Measurements from ENCODE around the gene GAB2.

Gene GAB2

DNA sequence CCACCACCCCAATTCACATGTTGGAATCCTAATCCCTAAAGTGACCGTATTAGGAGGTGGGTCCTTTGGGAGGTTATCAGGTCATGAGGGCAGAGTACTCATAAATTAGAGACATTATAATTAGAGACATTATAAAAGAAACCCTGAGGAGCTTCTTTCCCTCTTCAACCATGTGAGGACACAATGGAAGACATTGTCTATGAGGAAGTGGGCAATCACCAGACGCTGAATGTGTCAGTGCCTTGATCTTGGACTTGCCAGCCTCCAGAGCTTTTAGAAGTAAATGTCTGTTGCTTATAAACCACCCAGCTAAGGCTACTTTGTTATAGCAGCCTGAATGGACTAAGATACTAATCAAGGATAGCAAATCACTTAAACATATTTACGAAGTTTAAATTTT, 14.8 kb downstream of the GAB2 start:
- no peak overlapping the region for H3K27ac ChIP-seq

DNA sequence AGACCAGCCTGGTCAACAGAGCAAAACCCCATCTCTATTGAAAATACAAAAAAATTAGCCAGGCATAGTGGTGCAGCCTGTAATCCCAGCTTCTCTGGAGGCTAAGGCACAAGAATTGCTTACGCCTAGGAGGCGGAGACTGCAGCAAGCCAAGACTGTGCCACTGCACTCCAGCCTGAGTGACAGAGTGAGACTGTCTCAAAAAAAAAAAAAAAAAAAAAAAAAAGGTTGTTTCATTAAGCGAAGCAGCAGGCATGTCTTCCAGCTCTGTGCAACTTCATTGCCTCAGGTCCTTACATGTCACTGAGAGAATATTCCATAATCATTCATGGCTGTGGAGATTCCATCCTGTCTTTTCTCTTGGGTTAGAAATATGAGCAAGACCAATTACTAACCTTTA, 16.9 kb downstream of the GAB2 start:
- H3K27ac ChIP-seq, result no peak overlapping the region
- DNase-seq (ENCODE audit: low read depth, low spot score), result no peak

More for the DNA sequence above, 14.8 kb downstream of the GAB2 start:
- DNase-seq (ENCODE audit: low read depth, low spot score), result no peak

DNA sequence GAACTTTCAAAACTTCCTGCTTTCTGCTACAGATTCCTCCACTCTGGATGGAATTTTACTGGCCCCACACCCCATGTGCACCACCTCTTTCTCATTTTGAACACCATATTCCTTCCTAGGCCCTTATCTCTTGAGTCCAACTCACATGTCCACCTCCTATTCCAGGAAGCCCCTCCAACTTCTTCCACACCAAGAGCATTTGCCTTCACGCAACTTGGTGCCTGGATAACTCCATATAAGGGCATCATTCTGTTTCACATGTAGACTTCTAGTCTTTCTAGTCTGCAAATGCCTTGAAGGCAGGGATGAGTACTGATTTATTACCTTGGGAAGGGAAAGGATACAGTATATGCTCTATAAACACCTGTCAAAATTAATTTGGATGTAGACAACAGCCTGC, 17.5 kb downstream of the GAB2 start:
- DNase-seq (ENCODE audit: low read depth, low spot score), result no peak
- H3K27ac ChIP-seq, result no peak overlapping the region

- no peak for DNase-seq (ENCODE audit: low read depth, low spot score)
- no peak overlapping the region for H3K27ac ChIP-seq
Measured at GRCh38 chr11:78399136-78399535, 18.5 kb downstream of the GAB2 start.

DNA sequence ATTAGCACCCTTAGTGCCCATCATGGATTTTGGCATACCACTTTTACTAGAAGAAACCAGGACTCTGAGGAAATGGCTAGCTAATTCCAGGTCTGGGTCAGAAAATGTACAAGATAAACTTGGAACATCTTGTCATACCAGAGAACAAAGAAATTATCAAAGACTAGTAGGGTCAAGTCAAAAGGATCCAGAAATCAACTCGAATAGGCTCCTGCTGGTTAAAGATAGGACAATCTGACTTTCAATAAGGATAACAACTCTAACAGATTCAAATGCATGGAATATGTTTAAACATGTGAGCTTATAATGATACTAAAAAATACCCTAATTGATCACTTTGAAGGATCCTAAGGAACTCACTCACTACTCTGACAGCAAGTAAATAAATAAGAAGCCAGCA, 18.9 kb downstream of the GAB2 start:
- H3K27ac ChIP-seq, result no peak overlapping the region
- no peak for DNase-seq (ENCODE audit: low read depth, low spot score)

DNA sequence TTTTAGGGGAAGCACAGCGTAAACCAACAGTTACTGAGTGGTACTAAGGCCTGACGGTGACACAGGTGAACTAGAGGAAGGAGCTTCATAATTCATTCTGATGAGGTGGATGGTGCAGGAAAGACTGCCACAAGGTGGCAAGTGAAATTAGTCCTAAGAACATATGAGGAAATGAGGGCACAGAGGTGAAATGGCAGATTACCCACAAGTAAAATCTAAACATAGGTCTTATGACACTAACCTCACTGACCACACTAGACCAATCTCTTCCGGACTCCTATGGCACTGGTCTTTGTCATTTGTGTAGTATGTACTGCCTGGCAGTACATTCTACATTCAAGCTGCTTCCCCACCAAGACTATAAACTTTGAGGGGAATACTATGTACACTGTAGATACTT, 20.2 kb downstream of the GAB2 start:
- DNase-seq (ENCODE audit: low read depth, low spot score), result no peak
- no peak overlapping the region for H3K27ac ChIP-seq

DNA sequence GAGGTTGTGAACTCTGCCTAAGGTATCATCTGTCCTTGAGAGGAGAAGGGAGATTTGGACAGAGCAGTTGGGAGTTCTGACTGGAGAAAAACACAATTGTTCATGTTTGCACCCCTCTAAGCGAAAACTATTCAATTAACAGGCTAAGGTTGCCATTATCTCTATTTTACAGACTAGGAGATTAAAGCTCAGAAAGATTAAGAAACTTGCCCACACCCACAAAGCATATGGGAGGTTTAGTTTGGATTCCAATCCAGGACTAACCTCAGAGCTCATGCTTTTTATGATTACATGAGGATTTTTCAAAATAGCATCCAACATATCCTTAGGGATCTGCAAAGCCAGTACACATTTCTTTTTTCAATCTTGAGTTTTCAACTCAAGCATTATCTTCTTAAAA, 22.0 kb downstream of the GAB2 start:
- no peak overlapping the region for H3K27ac ChIP-seq
- DNase-seq (ENCODE audit: low read depth, low spot score), result no peak

GRCh38 chr11:78392854-78393253, 24.8 kb downstream of the GAB2 start:
- no peak overlapping the region for H3K27ac ChIP-seq
- no peak for DNase-seq (ENCODE audit: low read depth, low spot score)

GRCh38 chr11:78391424-78391823, 26.2 kb downstream of the GAB2 start:
- H3K27ac ChIP-seq, result no peak overlapping the region
- no peak for DNase-seq (ENCODE audit: low read depth, low spot score)

GRCh38 chr11:78390809-78391208, 26.8 kb downstream of the GAB2 start:
- H3K27ac ChIP-seq, result no peak overlapping the region
- DNase-seq (ENCODE audit: low read depth, low spot score), result no peak

DNA sequence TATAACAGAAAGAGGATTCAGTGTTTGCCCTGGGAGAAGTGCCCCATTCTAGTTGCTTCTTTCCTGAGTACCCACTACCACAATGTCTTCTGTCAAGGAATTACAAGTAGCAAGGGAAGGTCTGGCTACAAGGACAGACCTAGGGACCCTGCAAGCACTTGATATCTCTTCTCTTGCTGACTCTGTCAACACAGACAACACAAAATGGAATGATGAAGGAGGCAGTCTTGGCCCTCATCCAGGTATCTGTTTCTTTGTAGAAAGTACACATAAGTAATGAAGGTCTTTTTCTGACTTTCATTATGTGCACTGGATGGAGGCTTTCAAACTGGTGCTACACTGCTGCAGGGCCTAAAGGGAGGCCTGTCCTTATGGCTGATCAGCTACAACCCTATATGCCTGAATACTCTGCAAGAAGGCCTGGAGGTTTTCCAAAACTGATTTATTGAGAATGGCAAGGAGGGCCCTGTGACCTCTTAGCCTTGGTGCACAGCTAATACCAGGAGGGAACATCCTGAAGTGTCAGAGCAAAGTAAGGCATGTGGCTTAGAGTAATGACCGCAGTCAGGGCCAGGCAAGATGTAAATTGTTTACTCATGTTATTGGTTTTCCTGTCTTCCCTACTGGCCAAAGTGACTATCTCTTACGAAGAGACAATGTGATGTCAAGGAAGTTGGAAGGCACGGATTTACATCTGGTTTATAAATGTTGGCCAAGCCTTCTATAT, 31.2 kb downstream of the GAB2 start:
- no peak overlapping the region for H3K27ac ChIP-seq
- no peak for DNase-seq (ENCODE audit: low read depth, low spot score)

DNA sequence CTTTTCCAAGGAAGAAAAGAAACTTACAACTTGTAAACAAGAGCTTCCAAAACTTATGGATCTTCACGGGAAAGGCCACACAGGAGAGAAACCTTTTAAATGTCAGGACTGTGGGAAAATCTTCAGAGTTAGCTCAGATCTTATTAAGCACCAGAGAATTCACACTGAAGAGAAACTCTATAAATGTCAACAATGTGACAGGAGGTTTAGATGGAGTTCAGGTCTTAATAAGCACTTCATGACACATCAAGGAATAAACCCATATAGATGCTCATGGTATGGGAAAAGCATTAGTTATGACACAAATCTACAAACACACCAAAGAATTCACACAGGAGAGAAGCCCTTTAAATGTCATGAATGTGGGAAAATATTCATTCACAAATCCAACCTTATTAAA, 32.4 kb downstream of the GAB2 start:
- no peak for DNase-seq (ENCODE audit: low read depth, low spot score)
- H3K27ac ChIP-seq, result no peak overlapping the region

DNA sequence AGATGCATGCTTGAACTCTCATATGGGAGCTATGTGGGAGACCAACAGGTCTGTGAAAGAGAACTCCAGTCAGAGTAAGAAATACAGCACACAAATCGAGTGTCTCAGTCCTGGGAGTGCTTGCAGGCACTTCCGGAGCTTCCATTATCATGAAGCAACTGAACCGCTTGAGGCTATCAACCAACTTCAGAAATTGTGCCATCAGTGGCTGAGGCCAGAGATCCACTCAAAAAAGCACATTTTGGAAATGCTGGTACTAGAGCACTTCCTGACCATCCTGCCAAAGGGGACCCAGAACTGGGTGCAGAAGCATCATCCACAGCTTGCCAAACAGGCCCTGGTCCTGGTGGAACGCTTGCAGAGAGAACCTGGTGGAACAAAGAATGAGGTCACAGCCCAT, 33.4 kb downstream of the GAB2 start:
- no peak for DNase-seq (ENCODE audit: low read depth, low spot score)

DNA sequence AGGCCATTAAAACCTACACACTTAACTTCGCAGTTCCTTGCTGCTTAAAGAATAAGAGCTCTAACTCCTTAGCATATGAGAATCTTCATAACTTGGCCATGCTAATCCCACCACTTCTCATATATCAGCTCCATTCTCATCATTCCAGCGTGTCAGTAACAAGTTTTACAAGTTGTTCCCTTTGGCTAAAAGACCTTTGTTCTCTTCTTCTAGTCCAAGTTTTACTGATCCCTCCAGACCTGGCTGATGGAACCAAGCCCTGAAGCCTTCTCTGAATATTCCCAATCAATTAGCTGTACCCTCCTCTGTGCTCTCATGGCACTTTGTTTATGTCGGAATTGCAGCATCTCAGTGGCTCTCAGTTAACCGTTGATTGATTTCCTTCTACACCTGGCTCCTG, 35.8 kb downstream of the GAB2 start:
- DNase-seq (ENCODE audit: low read depth, low spot score), result no peak

More for the DNA sequence above, 33.4 kb downstream of the GAB2 start:
- no peak overlapping the region for H3K27ac ChIP-seq

GRCh38 chr11:78380615-78381051, 37.0 kb downstream of the GAB2 start:
- no peak overlapping the region for H3K27ac ChIP-seq
- no peak for DNase-seq (ENCODE audit: low read depth, low spot score)

More for the DNA sequence above, 35.8 kb downstream of the GAB2 start:
- no peak overlapping the region for H3K27ac ChIP-seq

- no peak overlapping the region for H3K27ac ChIP-seq
- DNase-seq (ENCODE audit: low read depth, low spot score), result no peak
Measured at GRCh38 chr11:78379039-78379670, 38.5 kb downstream of the GAB2 start.

GRCh38 chr11:78377625-78378418, 39.8 kb downstream of the GAB2 start:
- no peak overlapping the region for H3K27ac ChIP-seq
- no peak for DNase-seq (ENCODE audit: low read depth, low spot score)

- no peak for DNase-seq (ENCODE audit: low read depth, low spot score)
- no peak overlapping the region for H3K27ac ChIP-seq
Measured at GRCh38 chr11:78376858-78377257, 40.8 kb downstream of the GAB2 start.

- DNase-seq (ENCODE audit: low read depth, low spot score), result no peak
- H3K27ac ChIP-seq, result no peak overlapping the region
Measured at GRCh38 chr11:78374917-78375316, 42.7 kb downstream of the GAB2 start.

- DNase-seq (ENCODE audit: low read depth, low spot score), result no peak
Measured at GRCh38 chr11:78373689-78374088, 43.9 kb downstream of the GAB2 start.

GRCh38 chr11:78372114-78372768, 45.4 kb downstream of the GAB2 start:
- H3K27ac ChIP-seq, result no peak overlapping the region
- no peak for DNase-seq (ENCODE audit: low read depth, low spot score)

More at GRCh38 chr11:78373689-78374088, 43.9 kb downstream of the GAB2 start:
- no peak overlapping the region for H3K27ac ChIP-seq
